HEK293 (cell line): ENCODE data around the gene OR6B3.
A peak's percentile ranks its signal among the peaks of the same experiment; 100 is the strongest.

Experiments used
- CTCF ChIA-PET: fragments of 350-600 bp; formaldehyde crosslinking; extraction: SDS; loops from one replicate; lab custom pipeline; 2021; ENCODE audit warnings: antibody characterized with exemption; lab: Yijun Ruan, JAX
- POLR2A ChIA-PET: fragments of 300-600 bp; formaldehyde crosslinking; extraction: SDS; loops from one replicate; lab custom pipeline; 2020; ENCODE audit warnings: antibody characterized with exemption, inconsistent platforms; lab: Yijun Ruan, JAX
- H3K27ac ChIP-seq: fragments of 200-500 bp; sonication (Bioruptor generic); 2 replicates; pipeline ENCODE4 v1.5.1; 2014; ENCODE audit warnings: low read depth, low read length, control low read depth, inconsistent platforms; ENCODE audit errors: extremely low read depth
- H3K36me3 ChIP-seq, 2 experiments: fragments of 200-500 bp in 1 of 2; sonication (Bioruptor generic) in 1 of 2; 1 replicate in 1 of 2; 2 replicates in 1 of 2; pipeline ENCODE4 v1.5.1; 2014 to 2017; ENCODE audit warnings: inconsistent platforms in 2 of 2, low read length in 2 of 2; ENCODE audit not compliant: control insufficient read depth in 2 of 2, insufficient read depth in 1 of 2
- H3K4me1 ChIP-seq: fragments of 200-500 bp; sonication (Bioruptor generic); 2 replicates; pipeline ENCODE4 v1.5.1; 2014; ENCODE audit warnings: mild to moderate bottlenecking, low read length, inconsistent platforms; ENCODE audit not compliant: control insufficient read depth, insufficient read depth
- H3K4me3 ChIP-seq: 2 replicates; pipeline ENCODE4 v1.5.1; 2011; ENCODE audit warnings: low read depth, mild to moderate bottlenecking, control low read depth, low read length, moderate library complexity
- H3K9me3 ChIP-seq: fragments of 200-500 bp; sonication (Bioruptor generic); 2 replicates; pipeline ENCODE4 v1.5.1; 2014; ENCODE audit warnings: low read depth, low read length, inconsistent platforms; ENCODE audit not compliant: control insufficient read depth, insufficient read depth
- HIC1 ChIP-seq: fragments of 450-650 bp; formaldehyde crosslinking; IDR thresholded peaks from 2 replicates; pipeline ENCODE4 v1.5.1; 2016; ENCODE audit warnings: missing biosample characterization, missing genetic modification characterization
- PATZ1 ChIP-seq: fragments of 450-650 bp; formaldehyde crosslinking; IDR thresholded peaks from 2 replicates; pipeline ENCODE4 v1.5.1; 2016; ENCODE audit warnings: missing biosample characterization, missing genetic modification characterization
- PRDM1 ChIP-seq: fragments of 450-650 bp; formaldehyde crosslinking; IDR thresholded peaks from 2 replicates; pipeline ENCODE4; 2016; ENCODE audit warnings: missing biosample characterization, missing genetic modification characterization
- PRDM10 ChIP-seq: fragments of 450-650 bp; formaldehyde crosslinking; IDR thresholded peaks from 2 replicates; pipeline ENCODE4 v1.5.1; 2016; ENCODE audit warnings: missing biosample characterization, missing genetic modification characterization
- SP3 ChIP-seq: fragments of 450-650 bp; formaldehyde crosslinking; IDR thresholded peaks from 2 replicates; pipeline ENCODE4 v1.5.1; 2016; ENCODE audit warnings: missing biosample characterization, missing genetic modification characterization
- ZBTB1 ChIP-seq: fragments of 450-650 bp; formaldehyde crosslinking; IDR thresholded peaks from 2 replicates; pipeline ENCODE4 v1.5.1; 2016; ENCODE audit warnings: missing biosample characterization, missing genetic modification characterization
- ZNF10 ChIP-seq: fragments of 450-650 bp; formaldehyde crosslinking; IDR thresholded peaks from 2 replicates; pipeline ENCODE4 v1.5.1; 2017; ENCODE audit warnings: missing biosample characterization, missing genetic modification characterization
- ZNF146 ChIP-seq: fragments of 450-650 bp; formaldehyde crosslinking; IDR thresholded peaks from 2 replicates; pipeline ENCODE4 v1.5.1; 2016; ENCODE audit warnings: missing biosample characterization, missing genetic modification characterization
- ZNF214 ChIP-seq: fragments of 450-650 bp; formaldehyde crosslinking; IDR thresholded peaks from 2 replicates; pipeline ENCODE4 v1.5.1; 2017; ENCODE audit warnings: missing biosample characterization, mild to moderate bottlenecking, missing genetic modification characterization, borderline replicate concordance
- ZNF221 ChIP-seq: fragments of 450-650 bp; formaldehyde crosslinking; IDR thresholded peaks from 2 replicates; pipeline ENCODE4 v1.5.1; 2017; ENCODE audit warnings: missing biosample characterization, missing genetic modification characterization, borderline replicate concordance
- ZNF223 ChIP-seq: fragments of 450-650 bp; formaldehyde crosslinking; IDR thresholded peaks from 2 replicates; pipeline ENCODE4 v1.5.1; 2016; ENCODE audit warnings: missing biosample characterization, missing genetic modification characterization
- ZNF23 ChIP-seq: fragments of 450-650 bp; formaldehyde crosslinking; IDR thresholded peaks from 2 replicates; pipeline ENCODE4 v1.5.1; 2016; ENCODE audit warnings: missing biosample characterization, missing genetic modification characterization, borderline replicate concordance
- ZNF335 ChIP-seq: fragments of 450-650 bp; formaldehyde crosslinking; conservative IDR thresholded peaks from 2 replicates; pipeline ENCODE4 v1.5.1; 2016; ENCODE audit warnings: missing biosample characterization, missing genetic modification characterization
- ZNF341 ChIP-seq: fragments of 450-650 bp; formaldehyde crosslinking; IDR thresholded peaks from 2 replicates; pipeline ENCODE4; 2016; ENCODE audit warnings: low read depth, missing biosample characterization, missing genetic modification characterization
- ZNF362 ChIP-seq: fragments of 450-650 bp; formaldehyde crosslinking; IDR thresholded peaks from 2 replicates; pipeline ENCODE4 v1.5.1; 2016; ENCODE audit warnings: missing biosample characterization, missing genetic modification characterization
- ZNF510 ChIP-seq: fragments of 450-650 bp; formaldehyde crosslinking; IDR thresholded peaks from 2 replicates; pipeline ENCODE4 v1.5.1; 2018; ENCODE audit warnings: mild to moderate bottlenecking, missing genetic modification characterization, missing biosample characterization; ENCODE audit not compliant: insufficient replicate concordance
- ZNF514 ChIP-seq: fragments of 450-650 bp; formaldehyde crosslinking; IDR thresholded peaks from 2 replicates; pipeline ENCODE4 v1.5.1; 2016; ENCODE audit warnings: missing biosample characterization, missing genetic modification characterization
- ZNF558 ChIP-seq: fragments of 450-650 bp; formaldehyde crosslinking; IDR thresholded peaks from 2 replicates; pipeline ENCODE4 v1.5.1; 2016; ENCODE audit warnings: missing biosample characterization, missing genetic modification characterization
- ZNF623 ChIP-seq: fragments of 450-650 bp; formaldehyde crosslinking; IDR thresholded peaks from 2 replicates; pipeline ENCODE4 v1.5.1; 2016; ENCODE audit warnings: missing biosample characterization, missing genetic modification characterization
- ZNF792 ChIP-seq: fragments of 450-650 bp; formaldehyde crosslinking; IDR thresholded peaks from 2 replicates; pipeline ENCODE4 v1.5.1; 2016; ENCODE audit warnings: missing biosample characterization, missing genetic modification characterization
- ZSCAN30 ChIP-seq: fragments of 450-650 bp; IDR thresholded peaks from 2 replicates; pipeline ENCODE4 v1.5.1; 2018; ENCODE audit warnings: missing biosample characterization, mild to moderate bottlenecking, missing genetic modification characterization, moderate library complexity

The OR6B3 gene

GRCh38 chr2:240030379-240031094 is 22.8 kb downstream of the OR6B3 start, which contains the start of gene OR6B2:
TSS of gene OR6B2 (minus strand) at chr2:240030429. CDS start at chr2:240030429, 0 bp downstream.
- Histone ChIP-seq H3K4me1 (no peaks in the 10 kb centered on the region), H3K4me3 (no peak within 1 kb of the TSS), H3K9me3 (no peaks in the 10 kb centered on the region), H3K36me3 (no peaks in the 10 kb centered on the region)
- POLR2A ChIA-PET = no interaction called here
- TF ChIP-seq ZNF221 (tag by site-specific recombination) (no peak), ZNF10 (tag by site-specific recombination) (no peak), PRDM10 (tag by site-specific recombination) (no peak)
- TF ChIP-seq, all 188 proteins: peak for 0
- CTCF ChIA-PET = no interaction called here
- H3K27ac ChIP-seq = no peak within 1 kb of the TSS

GRCh38 chr2:240024766-240025165 is 28.6 kb downstream of the OR6B3 start:
- Histone ChIP-seq H3K36me3 (peaks cover 8 to 17% of the 10 kb centered on the region in 2 experiments), H3K9me3 (no peaks in the 10 kb centered on the region), H3K27ac (0 out of 2 replicates have a peak overlapping the region, but pooled peaks have one; percentile 37), H3K4me3 (peak overlapping the region; percentile 98), H3K4me1 (peaks cover 4% of the 10 kb centered on the region)
- CTCF ChIA-PET = interaction anchor here (0.6 kb wide), 1 partner anchor 102 kb away, joined by 3 read pairs; no protein-coding TSS in a partner anchor
- TF ChIP-seq ZNF362 = no peak
- no peak for TF ChIP-seq PRDM1 (tag by site-specific recombination)
- TF ChIP-seq PATZ1 (tag by site-specific recombination) = no peak
- no peak for TF ChIP-seq ZNF335 (tag by site-specific recombination)
- no peak for TF ChIP-seq ZNF223 (tag by site-specific recombination)
- TF ChIP-seq ZNF510 (tag by site-specific recombination) = no peak
- TF ChIP-seq ZBTB1 (tag by site-specific recombination) = no peak
- no peak for TF ChIP-seq ZNF792 (tag by site-specific recombination)
- TF ChIP-seq ZNF341 (tag by site-specific recombination) = no peak
- TF ChIP-seq ZNF146 (tag by site-specific recombination) = no peak
- TF ChIP-seq ZNF23 (tag by site-specific recombination) = no peak
- TF ChIP-seq ZNF514 (tag by site-specific recombination) = no peak
- no peak for TF ChIP-seq ZNF623 (tag by site-specific recombination)
- no peak for TF ChIP-seq ZSCAN30 (tag by site-specific recombination)
- no peak for TF ChIP-seq ZNF558
- TF ChIP-seq HIC1 (tag by site-specific recombination) = no peak
- TF ChIP-seq SP3 (tag by site-specific recombination) = no peak
- no peak for TF ChIP-seq ZNF214 (tag by site-specific recombination)
- POLR2A ChIA-PET = interaction anchor here (0.5 to 1.5 kb wide), 3 partner anchors 40 to 536 kb away, joined by 3 to 4 read pairs (median 3); no protein-coding TSS in a partner anchor
